ENCODE data around the gene NCKAP5.

Gene NCKAP5

GRCh38 chr2:133461484-133461883 lies 106.8 kb downstream of the NCKAP5 start:
- no peak for DNase-seq (ENCODE audit: low read depth)
- no peak overlapping the region for H3K4me3 ChIP-seq (ENCODE audit: low read depth, low read length)
- TF ChIP-seq CTCF (IDR thresholded peaks at IDR 0.05; ENCODE audit: low read depth, low read length) (no peak), POLR2A (IDR thresholded peaks at IDR 0.05; ENCODE audit: extremely low read depth, insufficient read length) (no peak), MYC (IDR thresholded peaks at IDR 0.05; ENCODE audit: low read depth, low read length) (no peak)
- TF ChIP-seq, protein P1, sequence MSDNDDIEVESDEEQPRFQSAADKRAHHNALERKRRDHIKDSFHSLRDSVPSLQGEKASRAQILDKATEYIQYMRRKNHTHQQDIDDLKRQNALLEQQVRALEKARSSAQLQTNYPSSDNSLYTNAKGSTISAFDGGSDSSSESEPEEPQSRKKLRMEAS (IDR thresholded peaks at IDR 0.05; ENCODE audit: low read depth, low read length) = no peak

DNA sequence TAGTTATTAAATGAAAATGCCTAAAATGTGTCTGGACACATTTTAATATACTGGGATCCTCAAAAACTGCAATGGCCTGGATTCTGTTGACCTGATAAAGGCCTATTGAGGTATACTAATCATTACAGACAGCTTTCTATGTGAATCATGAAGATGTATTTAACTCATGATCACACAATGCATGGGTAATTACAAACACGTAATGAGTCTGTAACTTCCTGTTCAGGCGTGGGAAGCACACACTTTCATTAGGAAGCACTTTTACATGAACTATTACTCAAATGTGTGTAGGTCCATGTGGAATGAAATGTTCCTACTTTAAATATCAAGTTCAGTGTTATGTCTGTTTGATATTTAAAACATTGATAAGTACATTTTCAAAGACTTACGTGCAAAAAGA lies 108.7 kb downstream of the NCKAP5 start:
- no peak for DNase-seq (ENCODE audit: low read depth)
- TF ChIP-seq POLR2A (IDR thresholded peaks at IDR 0.05; ENCODE audit: extremely low read depth, insufficient read length) = no peak
- no peak for TF ChIP-seq MYC (IDR thresholded peaks at IDR 0.05; ENCODE audit: low read depth, low read length)
- TF ChIP-seq CTCF (IDR thresholded peaks at IDR 0.05; ENCODE audit: low read depth, low read length) = no peak
- TF ChIP-seq, protein P1 (IDR thresholded peaks at IDR 0.05; ENCODE audit: low read depth, low read length) = no peak
- no peak overlapping the region for H3K4me3 ChIP-seq (ENCODE audit: low read depth, low read length)

DNA sequence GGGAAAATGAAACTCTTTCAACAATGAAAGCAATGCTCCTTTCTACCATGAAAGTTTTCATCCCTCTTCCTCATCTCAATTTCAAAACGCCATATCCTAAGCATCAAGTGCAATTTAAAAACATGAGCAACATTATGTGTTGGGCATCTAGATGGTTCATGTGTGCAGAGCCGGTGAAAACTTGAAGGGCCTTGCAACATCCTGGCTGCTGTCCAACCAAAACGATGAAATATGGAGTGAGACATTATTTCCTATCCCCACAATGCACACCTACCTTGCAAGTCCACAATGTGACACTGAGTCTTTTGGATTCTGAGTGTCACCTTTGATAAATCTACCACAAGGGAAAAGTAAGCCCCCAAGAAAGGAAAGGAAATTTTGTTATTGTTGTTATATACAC lies 110.0 kb downstream of the NCKAP5 start:
- H3K4me3 ChIP-seq (ENCODE audit: low read depth, low read length) = no peak overlapping the region
- TF ChIP-seq MYC (IDR thresholded peaks at IDR 0.05; ENCODE audit: low read depth, low read length) = no peak
- no peak for TF ChIP-seq POLR2A (IDR thresholded peaks at IDR 0.05; ENCODE audit: extremely low read depth, insufficient read length)
- no peak for TF ChIP-seq CTCF (IDR thresholded peaks at IDR 0.05; ENCODE audit: low read depth, low read length)
- TF ChIP-seq, protein P1 (IDR thresholded peaks at IDR 0.05; ENCODE audit: low read depth, low read length) = no peak
- no peak for DNase-seq (ENCODE audit: low read depth)

DNA sequence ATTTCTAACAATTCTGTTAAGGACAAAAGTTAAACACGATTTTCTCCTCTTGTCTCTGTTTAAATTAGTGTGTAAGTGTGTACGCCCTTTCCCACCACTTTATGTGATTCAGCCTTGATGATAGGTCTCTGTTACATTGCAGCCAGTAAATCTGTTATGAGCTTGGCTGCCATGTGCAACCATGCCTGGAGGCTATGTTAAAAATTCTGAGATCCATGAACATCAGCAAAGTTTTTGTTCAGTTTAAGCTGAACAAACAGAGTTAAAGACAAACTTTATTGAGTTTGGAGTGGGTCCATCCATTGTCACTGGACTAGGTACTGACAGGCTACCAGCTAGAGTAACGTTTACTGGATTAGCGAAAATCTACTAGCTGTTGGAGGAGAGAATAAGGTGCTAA lies 110.4 kb downstream of the NCKAP5 start:
- no peak for DNase-seq (ENCODE audit: low read depth)
- no peak overlapping the region for H3K4me3 ChIP-seq (ENCODE audit: low read depth, low read length)
- TF ChIP-seq CTCF (IDR thresholded peaks at IDR 0.05; ENCODE audit: low read depth, low read length) = no peak
- TF ChIP-seq, protein P1 (IDR thresholded peaks at IDR 0.05; ENCODE audit: low read depth, low read length) = no peak
- no peak for TF ChIP-seq MYC (IDR thresholded peaks at IDR 0.05; ENCODE audit: low read depth, low read length)
- no peak for TF ChIP-seq POLR2A (IDR thresholded peaks at IDR 0.05; ENCODE audit: extremely low read depth, insufficient read length)

DNA sequence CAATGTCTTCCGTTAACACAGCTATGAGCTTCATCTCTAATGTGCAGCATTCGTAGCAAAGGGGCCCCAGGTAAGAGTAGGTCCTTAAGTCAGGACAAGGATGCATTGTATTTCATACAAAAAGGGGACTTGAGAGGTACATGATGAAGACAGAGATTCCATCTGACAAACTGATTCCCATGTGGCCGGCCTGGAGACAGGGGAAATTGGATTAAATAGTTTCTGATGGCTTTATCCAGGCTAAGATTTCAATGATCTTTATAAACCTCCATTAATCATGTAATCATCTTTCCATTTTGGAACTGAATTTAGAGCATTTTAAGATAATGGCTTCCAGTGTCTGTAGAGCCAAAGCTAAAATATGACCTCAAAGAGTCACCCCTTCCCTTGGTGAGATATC lies 111.3 kb downstream of the NCKAP5 start:
- no peak overlapping the region for H3K4me3 ChIP-seq (ENCODE audit: low read depth, low read length)
- TF ChIP-seq POLR2A (IDR thresholded peaks at IDR 0.05; ENCODE audit: extremely low read depth, insufficient read length) (no peak), MYC (IDR thresholded peaks at IDR 0.05; ENCODE audit: low read depth, low read length) (no peak), CTCF (IDR thresholded peaks at IDR 0.05; ENCODE audit: low read depth, low read length) (no peak)
- TF ChIP-seq, protein P1 (IDR thresholded peaks at IDR 0.05; ENCODE audit: low read depth, low read length) = no peak
- no peak for DNase-seq (ENCODE audit: low read depth)

DNA sequence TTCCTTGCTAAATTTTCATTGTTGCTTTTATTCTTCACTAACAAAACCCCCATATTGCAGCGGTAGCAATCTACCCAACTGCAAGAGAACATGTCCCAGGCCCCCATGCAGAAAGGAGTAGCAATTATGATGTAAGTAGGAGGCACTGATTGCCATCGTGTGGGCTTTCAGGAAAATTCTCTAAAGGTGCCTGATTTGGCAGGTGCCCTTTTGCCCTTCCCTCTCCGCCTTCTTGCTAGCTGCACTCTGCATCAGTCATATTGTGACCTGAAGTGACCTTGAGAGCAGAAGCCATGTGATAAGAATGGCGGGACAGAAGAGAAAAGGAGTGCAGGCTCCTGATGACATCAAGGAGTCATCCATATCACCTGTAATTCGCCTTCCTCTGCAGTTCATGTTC lies 112.1 kb downstream of the NCKAP5 start:
- no peak for TF ChIP-seq CTCF (IDR thresholded peaks at IDR 0.05; ENCODE audit: low read depth, low read length)
- TF ChIP-seq POLR2A (IDR thresholded peaks at IDR 0.05; ENCODE audit: extremely low read depth, insufficient read length) = no peak
- TF ChIP-seq, protein P1 (IDR thresholded peaks at IDR 0.05; ENCODE audit: low read depth, low read length) = no peak
- no peak for TF ChIP-seq MYC (IDR thresholded peaks at IDR 0.05; ENCODE audit: low read depth, low read length)
- no peak overlapping the region for H3K4me3 ChIP-seq (ENCODE audit: low read depth, low read length)

More for the DNA sequence above, 112.1 kb downstream of the NCKAP5 start:
- DNase-seq (ENCODE audit: low read depth) = no peak

Measured in NB4 (cell line).